Dendritic cell treated with granulocyte-macrophage colony-stimulating factor and Interleukin-4, amounts not matched to agents 40 ng/mL and 50 ng/mL, for 4 days (primary cell): ENCODE results near the gene IFI30.

ENCODE experiments used
- H3K27ac Mint-ChIP-seq: one replicate; pipeline ENCODE4 v1.8.0; 2022; ENCODE audit warnings: mild to moderate bottlenecking, mixed read lengths
- H3K27me3 Mint-ChIP-seq: one replicate; pipeline ENCODE4 v1.8.0; 2022; ENCODE audit warnings: mild to moderate bottlenecking, mixed read lengths
- H3K36me3 Mint-ChIP-seq: one replicate; pipeline ENCODE4 v1.8.0; 2022; ENCODE audit warnings: low read depth, mixed read lengths
- H3K4me1 Mint-ChIP-seq: one replicate; pipeline ENCODE4 v1.8.0; 2022; ENCODE audit warnings: low read depth, mixed read lengths
- H3K4me3 Mint-ChIP-seq: one replicate; pipeline ENCODE4 v1.8.0; 2022; ENCODE audit warnings: mild to moderate bottlenecking, moderate library complexity, mixed read lengths
- H3K9me3 Mint-ChIP-seq: one replicate; pipeline ENCODE4 v1.8.0; 2022; ENCODE audit warnings: mixed read lengths
- intact Hi-C: fragments of 100-400 bp; cut with micrococcal nuclease; formaldehyde crosslinking; loops from one replicate; pipeline ENCODE4 v1.15.0; 2022

Gene IFI30

GRCh38 chr19:18225355-18225701 lies 51.7 kb downstream of the IFI30 start:
- Mint-ChIP-seq H3K4me1 (peaks cover 28% of the 10 kb centered on the region), H3K27ac (no peak overlapping the region), H3K9me3 (no peaks in the 10 kb centered on the region), H3K4me3 (no peak overlapping the region), H3K36me3 (no peaks in the 10 kb centered on the region), H3K27me3 (peaks cover 67% of the 10 kb centered on the region)
- intact Hi-C loops: no loop called here

GRCh38 chr19:18225702-18226468 lies 52.3 kb downstream of the IFI30 start, which contains the start of gene PDE4C:
PDE4C (minus strand) TSS chr19:18226438; CDS start chr19:18226415, 23 bp downstream.
- Mint-ChIP-seq H3K27ac (no peak within 1 kb of the TSS), H3K27me3 (peaks cover 67% of the 10 kb centered on the region), H3K4me3 (no peak within 1 kb of the TSS), H3K4me1 (peaks cover 33% of the 10 kb centered on the region), H3K36me3 (no peaks in the 10 kb centered on the region), H3K9me3 (no peaks in the 10 kb centered on the region)
- intact Hi-C loops: no loop called here

GRCh38 chr19:18226956-18227780 lies 53.6 kb downstream of the IFI30 start:
- Mint-ChIP-seq H3K27ac (no peak overlapping the region), H3K4me3 (no peak overlapping the region), H3K4me1 (peaks cover 46% of the 10 kb centered on the region), H3K36me3 (no peaks in the 10 kb centered on the region), H3K27me3 (peaks cover 66% of the 10 kb centered on the region), H3K9me3 (no peaks in the 10 kb centered on the region)
- intact Hi-C loops: no loop called here
